ENCODE data around the gene ABLIM2.
"Not testable (repeated sequence)": the region's sequence is repeated elsewhere in the genome, so short reads cannot be mapped to it uniquely, and the experiment has no call there.

Gene ABLIM2

DNA sequence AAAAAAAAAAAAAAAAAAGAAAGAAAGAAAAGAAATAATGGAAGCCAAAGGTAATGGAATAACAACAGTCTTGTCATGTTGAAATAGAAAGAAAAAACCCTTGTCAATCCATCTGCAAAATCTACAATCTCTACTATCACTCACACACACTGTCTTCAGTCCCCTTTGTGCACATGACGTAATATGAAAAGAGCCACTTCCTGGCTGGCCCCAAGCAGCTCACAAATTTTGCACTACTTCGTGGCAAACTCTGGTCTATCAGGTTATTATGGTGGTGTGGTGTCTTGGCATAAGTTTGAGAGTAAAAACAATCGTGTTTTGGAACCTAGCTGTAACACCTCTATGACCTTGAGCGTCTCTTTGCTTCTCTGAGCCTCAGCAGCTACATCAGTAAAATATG, 210.7 kb downstream of the ABLIM2 start:
- no peak for DNase-seq

DNA sequence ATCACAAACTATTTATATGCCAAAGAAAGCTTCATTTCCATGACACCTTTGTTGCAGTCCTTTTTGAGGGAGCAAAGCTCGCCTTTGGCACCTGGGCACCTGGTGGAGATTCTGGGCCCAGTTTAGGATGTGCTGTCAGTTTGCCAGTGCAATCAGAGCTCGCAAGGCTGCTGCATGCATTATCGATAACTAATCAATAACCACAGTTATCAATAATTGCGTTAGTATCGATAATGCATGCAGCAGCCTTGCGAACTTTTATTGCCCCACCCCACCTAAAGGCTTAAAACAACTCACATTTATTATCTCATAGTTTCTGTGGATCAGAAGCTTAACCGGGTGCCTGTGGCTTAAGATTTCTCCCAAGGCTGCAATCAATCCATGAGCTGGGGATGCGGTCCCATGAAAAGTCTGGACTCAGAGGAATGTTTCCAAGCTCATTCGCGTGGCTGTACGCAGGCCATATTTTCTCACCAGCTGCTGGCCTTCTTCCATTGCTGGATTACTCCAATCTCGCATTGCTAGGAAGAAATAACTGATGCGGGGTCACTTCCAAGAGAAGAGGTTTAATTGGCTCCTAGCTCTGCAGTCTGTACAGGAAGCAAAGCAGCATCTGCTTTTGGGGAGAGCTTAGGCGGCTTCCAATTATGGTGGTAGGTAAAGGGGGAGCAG, 212.8 kb downstream of the ABLIM2 start:
- DNase-seq, result no peak

DNA sequence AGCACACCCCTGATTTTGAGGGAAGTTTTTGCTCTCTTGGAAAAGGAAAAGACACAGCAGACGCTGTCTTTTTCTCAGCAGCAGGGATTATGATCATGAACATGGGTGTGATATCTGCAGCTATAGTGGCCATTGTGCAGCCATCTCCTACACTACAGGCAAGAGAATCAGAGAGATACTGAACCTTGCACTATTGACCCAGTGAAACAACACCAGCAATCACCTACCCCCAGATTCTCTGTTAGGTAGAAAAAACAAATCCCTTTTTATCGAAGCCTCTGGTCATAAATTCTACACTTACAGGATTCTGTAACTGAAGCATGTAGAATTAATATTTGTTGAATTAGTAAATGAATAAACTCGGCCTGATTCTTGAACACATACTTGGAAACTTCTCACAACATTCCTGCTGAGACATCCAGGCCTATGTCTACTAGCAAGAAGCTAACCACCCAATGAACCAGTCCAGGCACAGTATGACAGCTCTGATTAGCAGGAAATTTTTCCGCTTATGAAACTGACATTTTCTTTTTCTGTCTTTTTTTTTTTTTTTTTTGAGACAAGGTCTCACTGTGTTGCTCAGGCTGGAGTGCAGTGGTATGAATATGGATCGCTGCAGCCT, 213.9 kb downstream of the ABLIM2 start:
- DNase-seq, result no peak

DNA sequence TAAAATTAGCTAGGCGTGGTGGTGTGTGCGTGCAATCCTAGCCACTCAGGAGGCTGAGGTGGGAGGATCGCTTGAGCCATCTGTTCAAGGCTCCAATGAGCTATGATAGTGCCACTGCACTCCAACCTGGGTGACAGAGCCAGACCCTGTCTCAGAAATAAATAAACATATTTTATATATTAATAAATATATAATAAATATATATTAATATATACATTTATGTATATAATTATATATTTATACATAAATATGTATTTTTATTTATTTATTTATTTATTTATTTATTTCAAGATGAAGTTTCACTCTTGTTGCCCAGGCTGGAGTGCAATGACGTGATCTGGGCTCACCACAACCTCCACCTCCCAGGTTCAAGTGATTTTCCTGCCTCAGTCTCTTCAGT, 214.9 kb downstream of the ABLIM2 start:
- not testable (repeated sequence) for DNase-seq

DNA sequence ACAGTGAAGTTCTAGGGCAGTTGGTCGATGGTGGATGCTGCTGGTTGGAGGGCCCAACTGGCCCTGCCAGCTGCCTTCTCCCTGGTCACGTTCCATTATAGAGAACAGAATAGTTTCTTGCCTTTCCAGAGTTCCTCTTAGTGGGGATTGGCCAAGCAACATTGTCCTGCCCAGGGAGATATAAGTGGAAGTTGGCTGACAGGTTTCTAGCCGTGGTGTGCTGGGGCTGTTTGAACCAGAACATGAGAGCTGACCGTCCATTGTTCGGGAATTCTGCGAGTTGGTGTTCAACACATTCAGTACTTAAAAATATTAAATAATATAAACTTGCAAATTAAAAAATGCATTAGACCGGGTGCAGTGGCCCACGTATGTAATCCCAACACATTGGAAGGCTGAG, 215.4 kb downstream of the ABLIM2 start:
- no peak for DNase-seq

DNA sequence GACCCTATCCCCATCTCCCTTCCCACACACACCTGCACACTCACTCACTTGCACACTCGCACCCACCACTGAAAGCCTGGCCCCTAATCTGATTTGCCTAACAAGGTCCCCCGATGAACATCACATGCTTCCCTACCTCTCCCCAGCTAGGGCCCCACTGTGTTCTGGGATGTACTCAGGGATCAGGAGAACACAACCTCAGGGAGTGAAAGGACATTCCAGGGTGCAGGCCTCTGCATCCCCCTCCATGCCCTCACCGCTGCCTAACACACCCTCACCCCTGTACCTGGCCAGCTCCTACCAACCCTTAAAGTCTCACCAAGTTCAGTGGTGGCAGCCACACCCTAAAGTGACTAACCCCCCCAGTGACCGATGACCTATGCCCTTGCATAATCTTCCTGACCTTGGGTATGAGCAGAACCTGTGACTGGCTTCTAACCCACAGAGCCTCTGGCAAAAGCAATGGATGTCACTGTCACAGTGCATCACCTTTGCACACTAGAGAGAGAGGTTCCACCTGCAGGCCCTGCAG, 216.6 kb downstream of the ABLIM2 start:
- DNase-seq, result no peak

DNA sequence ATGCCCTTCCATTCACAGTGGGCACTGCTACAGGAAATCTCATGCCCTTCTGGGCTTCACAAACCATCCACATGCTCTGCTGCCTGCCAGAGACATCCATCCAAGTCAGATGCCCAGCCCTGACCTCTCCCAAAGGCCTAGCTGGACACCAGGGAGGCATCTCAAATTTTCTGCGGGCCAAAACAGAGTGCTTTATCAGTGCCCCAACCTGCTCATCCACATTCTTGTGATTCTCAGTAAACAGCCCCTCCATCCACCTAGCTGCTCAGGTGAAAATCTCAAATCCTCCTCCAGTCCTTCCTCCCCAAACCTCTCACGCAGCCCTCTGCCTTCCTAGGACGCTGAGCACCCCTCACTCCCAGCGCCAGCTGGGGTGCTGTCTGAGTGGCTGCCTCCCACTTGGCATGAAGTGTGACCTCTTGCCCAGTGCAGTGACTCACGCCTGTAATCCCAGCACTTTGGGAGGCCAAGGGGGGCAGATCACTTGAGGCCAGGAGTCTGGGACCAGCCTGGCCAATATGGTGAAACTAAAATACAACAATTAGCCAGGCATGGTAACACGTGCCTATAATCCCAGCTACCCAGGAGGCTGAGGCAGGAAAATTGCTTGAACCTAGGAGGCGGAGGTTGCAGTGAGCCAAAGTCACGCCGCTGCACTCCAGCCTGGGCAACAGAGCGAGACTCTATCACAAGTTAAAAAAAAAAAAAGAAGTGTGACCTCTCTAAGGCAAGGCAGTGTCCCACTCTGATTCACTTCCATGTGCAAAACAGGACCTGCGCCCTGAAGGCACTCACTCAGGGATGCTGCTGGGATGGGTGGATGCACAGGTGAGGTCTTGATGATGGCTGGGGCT, 217.3 kb downstream of the ABLIM2 start:
- no peak for DNase-seq

DNA sequence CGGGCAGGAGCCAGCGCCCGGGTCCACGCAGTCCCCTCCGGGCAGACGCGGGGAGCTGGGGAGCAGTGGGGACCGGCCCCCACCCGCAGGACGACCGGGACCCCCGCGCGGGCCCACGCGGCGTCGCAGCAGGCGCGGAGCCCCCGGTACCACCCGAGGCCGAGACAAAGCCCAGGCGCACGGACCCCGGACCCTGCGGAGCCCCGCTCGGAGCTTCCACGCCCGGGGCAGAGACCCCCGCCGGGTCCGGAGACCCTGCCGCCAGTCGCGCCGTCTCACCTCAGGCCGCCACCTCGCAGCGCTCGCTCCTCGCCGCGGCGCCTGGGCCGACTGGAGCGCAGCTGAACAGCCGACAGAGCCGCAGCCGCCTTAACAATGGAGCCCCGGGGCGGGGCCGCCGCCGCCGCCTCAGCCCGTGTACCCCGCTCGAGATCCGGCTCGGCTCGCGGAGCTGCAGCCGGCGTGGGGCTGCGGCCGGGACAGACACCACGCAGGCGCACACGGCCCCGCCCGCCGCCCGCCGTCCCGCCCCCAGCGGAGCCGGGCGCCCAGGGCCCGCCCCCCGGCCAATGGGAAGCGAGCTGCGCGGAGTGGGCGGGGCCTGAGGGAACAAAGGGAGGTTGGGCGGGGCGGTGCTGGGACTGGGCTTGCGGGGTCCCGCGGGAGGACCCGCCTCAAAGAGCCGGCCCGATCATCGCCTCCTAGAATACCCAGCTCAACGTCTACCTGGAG, 219.1 kb downstream of the ABLIM2 start, which contains the start of gene AFAP1:
TSS of gene AFAP1 (minus strand) at position 485 of the 732 bp plus-strand sequence. CDS start 67,783 bp downstream, outside the sequence.
- DNase-seq, result peak; percentile 84

DNA sequence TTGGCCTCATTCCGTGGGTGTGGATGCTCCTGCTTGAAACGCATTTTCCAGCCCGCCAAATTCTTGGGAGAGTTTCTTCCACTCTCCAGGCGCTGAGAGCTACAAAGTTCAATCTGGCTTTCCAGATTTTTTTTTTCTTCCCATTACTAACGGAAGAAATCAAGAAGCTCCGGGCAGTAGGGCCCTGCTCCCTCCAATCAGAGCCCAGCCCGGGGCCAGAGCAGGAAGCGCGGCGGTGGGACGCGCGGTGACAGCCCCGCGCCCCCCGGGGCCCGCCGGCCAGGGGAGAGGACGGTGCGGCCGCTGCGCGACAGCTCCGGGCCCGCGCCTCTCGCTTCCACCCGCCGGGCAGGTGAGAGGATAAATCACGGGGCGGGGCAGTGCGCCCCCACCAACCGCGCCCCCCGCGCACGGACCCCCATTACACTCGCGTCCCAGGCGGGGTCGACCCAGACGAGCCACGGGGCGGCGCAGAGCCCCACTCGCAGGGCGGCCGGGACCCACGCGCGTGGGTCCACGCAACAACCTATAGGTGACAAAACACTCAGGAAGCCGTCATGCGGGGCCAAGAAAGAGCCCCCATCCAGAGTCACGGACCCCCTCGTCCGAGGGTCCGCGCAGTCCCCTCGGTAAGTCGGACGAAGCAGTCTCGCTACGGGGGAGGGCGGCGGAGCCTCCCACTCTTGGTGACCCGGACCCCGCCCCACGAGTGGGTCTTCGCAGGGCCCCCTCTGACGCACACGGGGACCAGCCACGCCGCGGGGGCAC, 219.8 kb downstream of the ABLIM2 start:
- no peak for DNase-seq

DNA sequence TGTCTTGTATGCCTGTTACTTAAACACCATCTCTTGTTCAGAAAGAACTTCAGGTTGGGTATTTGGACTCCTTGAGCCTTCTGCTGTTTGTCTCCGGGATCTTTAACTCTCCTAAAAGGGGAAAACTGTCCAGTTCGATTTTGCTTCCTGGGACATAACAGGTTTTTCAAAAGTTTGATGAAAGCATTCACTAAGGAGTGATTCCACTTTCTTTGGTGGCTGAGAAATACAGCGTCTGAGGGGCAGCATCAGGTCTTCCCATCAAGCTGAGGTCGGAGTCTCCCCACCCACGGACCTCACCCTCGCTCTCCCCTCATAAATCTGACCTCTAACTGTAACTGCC, 220.4 kb downstream of the ABLIM2 start:
- no peak for DNase-seq

DNA sequence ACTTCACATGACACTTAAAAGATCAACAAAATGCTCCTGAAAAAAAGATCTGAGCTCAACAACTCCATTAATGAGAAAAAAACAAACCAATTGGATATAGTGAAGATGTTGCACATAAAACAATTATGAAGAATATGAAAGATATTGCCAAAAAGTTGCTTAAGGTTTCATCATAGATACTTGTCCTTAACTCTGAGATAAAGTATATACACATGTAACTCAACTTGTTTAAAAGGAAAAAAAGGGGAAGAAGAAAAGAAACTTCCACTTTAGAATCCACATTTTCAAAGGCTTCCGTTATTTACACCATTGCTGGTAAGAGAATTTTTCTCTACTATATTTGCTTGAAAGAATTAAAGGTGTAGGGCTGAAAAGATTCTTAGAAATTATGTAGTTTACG, 221.6 kb downstream of the ABLIM2 start:
- DNase-seq, result no peak

DNA sequence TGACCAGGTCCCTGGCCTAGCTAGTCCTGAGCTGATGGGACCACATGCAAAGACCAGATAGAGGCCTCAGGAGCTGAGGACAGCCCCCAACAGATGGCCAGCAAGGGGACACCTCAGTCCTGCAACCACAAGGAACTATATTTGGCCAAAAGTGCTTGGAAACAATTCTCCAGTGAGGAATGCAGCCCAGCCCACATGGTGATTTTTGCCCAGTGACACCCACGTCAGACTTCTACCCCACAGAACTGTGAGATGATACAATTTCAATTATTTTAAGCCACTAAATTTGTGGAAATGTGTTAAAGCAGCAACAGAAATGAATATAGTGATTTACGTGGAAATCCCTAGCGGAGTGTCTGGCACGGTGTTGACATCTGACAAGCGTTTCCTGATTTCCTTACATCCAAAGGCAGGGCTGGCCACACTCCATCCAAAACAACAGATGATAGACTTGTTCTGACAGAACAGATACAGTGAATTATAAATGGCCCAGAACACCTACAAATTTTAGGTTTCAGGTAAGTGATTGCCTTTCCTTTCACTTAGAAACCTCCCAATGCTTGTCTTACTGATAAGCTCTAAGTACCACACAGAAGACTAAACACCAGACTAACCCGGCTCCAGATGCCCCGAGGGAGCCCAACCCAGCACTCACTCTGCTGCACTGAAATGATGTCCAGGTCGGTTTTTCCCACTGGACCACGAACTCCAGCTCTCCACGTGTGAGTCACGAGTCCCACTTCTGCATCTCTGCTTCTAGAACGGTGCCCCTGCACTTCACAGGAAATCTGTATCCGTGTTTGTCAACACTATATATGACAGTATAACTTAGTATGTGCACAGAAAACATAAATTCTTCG, 224.7 kb downstream of the ABLIM2 start:
- no peak for DNase-seq

DNA sequence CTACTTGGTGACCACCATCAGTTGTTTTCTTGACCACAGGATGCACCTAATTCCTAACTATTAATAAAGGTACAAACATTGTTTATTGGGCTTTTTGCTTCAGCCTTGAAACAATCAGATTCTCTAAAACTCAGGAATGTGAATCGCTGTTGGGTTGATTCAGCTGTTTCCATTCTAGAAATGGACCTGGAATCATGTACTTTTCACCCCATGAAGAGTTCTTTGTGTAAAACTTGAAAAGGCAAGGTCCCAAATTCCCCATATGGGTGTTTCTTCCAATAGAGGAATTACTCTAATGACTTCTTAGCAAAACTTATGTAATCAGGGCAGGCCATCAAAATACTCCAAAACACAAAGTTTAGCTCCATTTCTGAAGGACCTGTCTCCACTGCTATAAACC, 226.3 kb downstream of the ABLIM2 start:
- DNase-seq, result no peak

DNA sequence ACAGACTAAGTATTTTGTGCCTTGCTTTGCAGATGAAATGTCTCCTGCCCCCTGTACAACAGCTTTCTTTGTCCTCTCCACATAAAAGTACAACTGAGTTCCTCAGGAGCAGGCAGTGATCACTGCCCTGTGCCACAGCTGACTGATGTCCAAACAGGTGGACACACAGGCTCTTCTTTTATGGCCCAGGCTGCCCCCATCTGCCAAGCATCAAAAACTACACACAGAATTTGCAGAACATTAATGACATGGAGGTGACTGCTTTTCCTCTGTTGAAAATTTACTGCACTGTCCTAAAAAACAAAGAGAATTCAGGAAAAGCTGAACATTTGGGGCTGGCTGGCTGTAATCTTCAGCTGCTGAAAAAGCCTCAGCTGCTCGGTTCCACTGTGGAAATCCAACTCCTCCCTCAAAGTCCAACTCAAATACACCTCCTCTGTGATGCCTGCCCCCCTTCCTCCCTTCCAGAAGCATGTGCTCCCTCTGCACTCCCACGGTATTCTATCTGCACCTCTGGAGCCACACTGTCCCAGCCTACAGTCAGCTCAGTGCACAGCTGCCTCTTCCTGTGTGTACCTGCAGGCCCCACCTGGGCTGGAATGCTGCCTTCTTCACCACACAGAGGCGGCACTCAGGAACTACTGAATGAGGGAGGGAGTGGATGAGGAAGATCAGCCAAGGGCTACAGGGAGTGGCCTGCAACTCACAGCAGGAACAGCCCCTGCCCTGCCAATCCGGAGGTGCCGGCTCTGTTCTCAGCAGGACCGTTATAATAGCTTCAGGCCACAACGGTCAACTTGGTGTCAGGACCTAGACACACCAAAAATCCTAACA, 229.3 kb downstream of the ABLIM2 start:
- no peak for DNase-seq

DNA sequence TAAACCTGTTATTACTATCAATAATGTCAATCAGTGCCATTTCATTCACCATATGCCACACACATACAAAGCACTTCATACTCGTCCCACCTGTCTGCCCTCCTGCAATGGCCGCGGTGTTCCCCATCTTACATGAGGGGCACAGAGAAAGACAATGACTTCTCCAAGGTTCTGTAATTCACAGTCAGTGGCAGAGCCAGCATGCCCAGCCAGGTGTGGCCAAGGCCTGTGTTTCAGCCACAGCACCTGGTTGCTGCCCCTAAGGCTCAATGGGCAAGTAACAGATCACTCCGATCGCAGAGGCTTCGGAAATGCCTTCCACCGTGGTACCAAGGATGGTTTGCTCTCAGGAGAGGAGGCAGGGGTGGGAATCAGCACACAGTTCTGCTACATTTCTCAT, 229.9 kb downstream of the ABLIM2 start:
- DNase-seq, result no peak

DNA sequence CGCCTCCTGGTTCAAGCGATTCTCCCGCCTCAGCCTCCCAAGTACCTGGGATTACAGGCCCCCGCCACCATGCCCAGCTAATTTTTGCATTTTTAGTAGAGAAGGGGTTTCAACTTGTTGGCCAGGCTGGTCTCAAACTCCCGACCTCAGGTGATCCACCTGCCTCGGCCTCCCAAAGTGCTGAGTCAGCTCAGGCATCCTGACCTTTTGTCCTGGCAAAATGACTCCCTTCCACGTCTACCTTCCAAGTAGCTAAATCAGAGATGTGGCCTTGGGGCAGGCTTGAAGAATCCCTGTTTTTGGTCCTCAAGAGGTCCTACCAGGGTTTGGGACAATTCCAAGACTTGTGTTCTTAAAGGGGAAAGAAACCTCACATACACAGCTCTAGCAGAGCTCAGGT, 231.8 kb downstream of the ABLIM2 start:
- no peak for DNase-seq

DNA sequence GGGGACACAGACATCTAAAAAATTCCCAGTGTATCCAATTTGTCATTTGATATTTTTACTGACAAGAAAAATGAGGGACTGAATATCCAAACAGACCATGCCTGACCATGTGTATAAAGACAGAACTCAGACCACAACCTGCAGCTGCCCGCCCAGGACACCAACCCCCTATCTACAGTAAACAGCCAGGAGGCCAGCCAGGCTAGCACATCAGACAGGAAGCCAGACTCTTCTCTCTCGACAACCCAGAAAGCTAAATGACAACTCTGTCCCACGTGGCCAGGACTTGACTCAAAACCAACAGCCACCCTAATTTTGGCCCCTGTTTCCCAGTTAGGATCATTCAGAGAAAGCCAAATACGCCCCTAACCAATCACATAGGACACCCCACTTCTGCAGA, 234.0 kb downstream of the ABLIM2 start:
- DNase-seq, result no peak

DNA sequence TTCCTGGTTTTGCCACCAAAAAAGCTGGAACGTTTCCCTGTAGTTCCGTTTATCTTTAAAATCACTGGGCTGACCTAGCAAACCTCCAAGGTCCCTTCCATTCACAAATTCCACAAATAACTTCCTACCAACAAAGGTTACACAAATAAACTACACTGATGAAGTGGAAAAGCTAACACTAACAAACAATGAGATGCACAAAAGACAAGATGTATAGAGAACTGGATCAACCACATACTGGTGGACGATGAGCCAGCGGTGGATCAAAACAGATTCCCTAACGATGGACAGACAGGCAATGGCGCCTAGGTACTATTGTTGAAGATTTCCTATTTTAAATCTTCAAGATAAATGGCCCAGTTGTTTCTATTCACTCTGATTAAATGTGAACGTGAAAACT, 234.4 kb downstream of the ABLIM2 start:
- no peak for DNase-seq

DNA sequence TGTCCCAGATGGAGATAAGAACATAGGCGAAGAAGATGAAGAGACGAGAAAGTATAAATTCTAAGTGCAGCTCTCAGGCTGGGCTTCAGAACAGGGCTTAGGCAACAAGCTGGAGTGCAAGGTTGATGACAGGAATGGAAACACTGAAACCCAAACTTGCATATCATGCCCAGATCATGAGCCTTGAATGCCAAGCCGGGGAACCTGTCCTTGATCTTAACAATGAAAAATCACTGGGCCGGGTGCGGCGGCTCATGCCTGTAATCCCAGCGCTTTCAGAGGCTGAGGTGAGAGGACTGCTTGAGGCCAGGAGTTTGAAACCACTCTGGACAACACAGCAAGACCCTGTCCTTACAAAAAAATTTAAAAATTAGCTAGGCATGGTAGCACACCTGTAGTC, 236.1 kb downstream of the ABLIM2 start:
- DNase-seq, result no peak

DNA sequence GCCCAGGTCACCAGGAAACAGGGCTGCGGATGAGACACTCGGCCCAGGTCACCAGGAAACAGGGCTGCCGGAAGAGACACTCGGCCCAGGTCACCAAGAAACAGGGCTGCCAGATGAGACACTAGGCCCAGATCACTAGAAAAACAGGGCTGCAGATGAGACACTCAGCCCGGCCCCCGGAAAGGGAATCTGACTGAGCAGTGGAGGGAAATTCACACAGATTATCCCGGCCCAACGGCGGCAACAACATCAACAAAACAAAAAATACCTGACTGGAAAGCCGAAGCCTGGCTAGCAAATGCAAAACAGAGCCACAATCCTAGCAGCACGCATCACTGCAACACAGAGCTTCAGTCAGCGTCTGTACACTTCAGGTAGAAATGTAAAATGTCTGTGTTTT, 239.6 kb downstream of the ABLIM2 start:
- no peak for DNase-seq
